HEK293 (cell line): ENCODE results near the gene ACOX2.

Experiments used
- CTCF ChIA-PET: fragments of 350-600 bp; formaldehyde crosslinking; extraction: SDS; loops from one replicate; lab custom pipeline; 2021; ENCODE audit warnings: antibody characterized with exemption; lab: Yijun Ruan, JAX
- POLR2A ChIA-PET: fragments of 300-600 bp; formaldehyde crosslinking; extraction: SDS; loops from one replicate; lab custom pipeline; 2020; ENCODE audit warnings: antibody characterized with exemption, inconsistent platforms; lab: Yijun Ruan, JAX
- H3K27ac ChIP-seq: fragments of 200-500 bp; sonication (Bioruptor generic); 2 replicates; pipeline ENCODE4 v1.5.1; 2014; ENCODE audit warnings: low read depth, low read length, control low read depth, inconsistent platforms; ENCODE audit errors: extremely low read depth
- H3K36me3 ChIP-seq, 2 experiments: fragments of 200-500 bp in 1 of 2; sonication (Bioruptor generic) in 1 of 2; 1 replicate in 1 of 2; 2 replicates in 1 of 2; pipeline ENCODE4 v1.5.1; 2014 to 2017; ENCODE audit warnings: inconsistent platforms in 2 of 2, low read length in 2 of 2; ENCODE audit not compliant: control insufficient read depth in 2 of 2, insufficient read depth in 1 of 2
- H3K4me1 ChIP-seq: fragments of 200-500 bp; sonication (Bioruptor generic); 2 replicates; pipeline ENCODE4 v1.5.1; 2014; ENCODE audit warnings: mild to moderate bottlenecking, low read length, inconsistent platforms; ENCODE audit not compliant: control insufficient read depth, insufficient read depth
- H3K4me3 ChIP-seq: 2 replicates; pipeline ENCODE4 v1.5.1; 2011; ENCODE audit warnings: low read depth, mild to moderate bottlenecking, control low read depth, low read length, moderate library complexity
- H3K9me3 ChIP-seq: fragments of 200-500 bp; sonication (Bioruptor generic); 2 replicates; pipeline ENCODE4 v1.5.1; 2014; ENCODE audit warnings: low read depth, low read length, inconsistent platforms; ENCODE audit not compliant: control insufficient read depth, insufficient read depth
- EGR2 ChIP-seq: fragments of 450-650 bp; formaldehyde crosslinking; IDR thresholded peaks from 2 replicates; pipeline ENCODE4 v1.5.1; 2016; ENCODE audit warnings: low read depth, missing biosample characterization, missing genetic modification characterization
- FEZF1 ChIP-seq: fragments of 450-650 bp; formaldehyde crosslinking; IDR thresholded peaks from 2 replicates; pipeline ENCODE4 v1.5.1; 2016; ENCODE audit warnings: missing biosample characterization, missing genetic modification characterization
- GLIS2 ChIP-seq: fragments of 450-650 bp; formaldehyde crosslinking; IDR thresholded peaks from 2 replicates; pipeline ENCODE4 v1.5.1; 2016; ENCODE audit warnings: missing biosample characterization, missing genetic modification characterization
- HOXD13 ChIP-seq: sonication (generic); formaldehyde crosslinking; IDR thresholded peaks from 2 replicates; pipeline ENCODE4 v1.8.0; 2022; ENCODE audit warnings: missing genetic modification reagents, borderline replicate concordance
- PRDM1 ChIP-seq: fragments of 450-650 bp; formaldehyde crosslinking; IDR thresholded peaks from 2 replicates; pipeline ENCODE4; 2016; ENCODE audit warnings: missing biosample characterization, missing genetic modification characterization
- ZBTB1 ChIP-seq: fragments of 450-650 bp; formaldehyde crosslinking; IDR thresholded peaks from 2 replicates; pipeline ENCODE4 v1.5.1; 2016; ENCODE audit warnings: missing biosample characterization, missing genetic modification characterization
- ZBTB10 ChIP-seq: fragments of 450-650 bp; formaldehyde crosslinking; IDR thresholded peaks from 2 replicates; pipeline ENCODE4 v1.5.1; 2016; ENCODE audit warnings: missing biosample characterization, missing genetic modification characterization
- ZFP41 ChIP-seq: fragments of 450-650 bp; formaldehyde crosslinking; IDR thresholded peaks from 2 replicates; pipeline ENCODE4 v1.5.1; 2016; ENCODE audit warnings: missing biosample characterization, missing genetic modification characterization, borderline replicate concordance
- ZNF157 ChIP-seq: fragments of 450-650 bp; formaldehyde crosslinking; IDR thresholded peaks from 2 replicates; pipeline ENCODE4 v1.5.1; 2016; ENCODE audit warnings: missing biosample characterization, missing genetic modification characterization
- ZNF19 ChIP-seq: fragments of 450-650 bp; formaldehyde crosslinking; IDR thresholded peaks from 2 replicates; pipeline ENCODE4; 2016; ENCODE audit warnings: missing biosample characterization, missing genetic modification characterization, low read depth
- ZNF221 ChIP-seq: fragments of 450-650 bp; formaldehyde crosslinking; IDR thresholded peaks from 2 replicates; pipeline ENCODE4 v1.5.1; 2017; ENCODE audit warnings: missing biosample characterization, missing genetic modification characterization, borderline replicate concordance
- ZNF239 ChIP-seq: fragments of 450-650 bp; formaldehyde crosslinking; IDR thresholded peaks from 2 replicates; pipeline ENCODE4 v1.5.1; 2016; ENCODE audit warnings: missing biosample characterization, missing genetic modification characterization
- ZNF280D ChIP-seq: fragments of 450-650 bp; formaldehyde crosslinking; IDR thresholded peaks from 2 replicates; pipeline ENCODE4 v1.5.1; 2016; ENCODE audit warnings: missing biosample characterization, missing genetic modification characterization
- ZNF423 ChIP-seq: fragments of 450-650 bp; formaldehyde crosslinking; IDR thresholded peaks from 2 replicates; pipeline ENCODE4 v1.5.1; 2016; ENCODE audit warnings: missing biosample characterization, missing genetic modification characterization
- ZNF561 ChIP-seq: fragments of 450-650 bp; IDR thresholded peaks from 2 replicates; pipeline ENCODE4 v1.5.1; 2018; ENCODE audit warnings: missing biosample characterization, missing genetic modification characterization, borderline replicate concordance
- ZNF629 ChIP-seq: fragments of 450-650 bp; formaldehyde crosslinking; IDR thresholded peaks from 2 replicates; pipeline ENCODE4 v1.5.1; 2017; ENCODE audit warnings: missing biosample characterization, missing genetic modification characterization
- ZNF654 ChIP-seq: fragments of 450-650 bp; formaldehyde crosslinking; IDR thresholded peaks from 2 replicates; pipeline ENCODE4 v1.5.1; 2016; ENCODE audit warnings: low read depth, missing biosample characterization, missing genetic modification characterization
- ZNF658 ChIP-seq: fragments of 450-650 bp; formaldehyde crosslinking; IDR thresholded peaks from 2 replicates; pipeline ENCODE4; 2016; ENCODE audit warnings: missing biosample characterization, missing genetic modification characterization
- ZNF777 ChIP-seq: fragments of 450-650 bp; formaldehyde crosslinking; IDR thresholded peaks from 2 replicates; pipeline ENCODE4 v1.5.1; 2017; ENCODE audit warnings: missing biosample characterization, missing genetic modification characterization, borderline replicate concordance
- ZNF792 ChIP-seq: fragments of 450-650 bp; formaldehyde crosslinking; IDR thresholded peaks from 2 replicates; pipeline ENCODE4 v1.5.1; 2016; ENCODE audit warnings: missing biosample characterization, missing genetic modification characterization
- ZNF837 ChIP-seq: fragments of 450-650 bp; formaldehyde crosslinking; IDR thresholded peaks from 2 replicates; pipeline ENCODE4 v1.5.1; 2016; ENCODE audit warnings: missing biosample characterization, missing genetic modification characterization
- TF ChIP-seq, protein P1 (sequence below): fragments of 450-650 bp; formaldehyde crosslinking; IDR thresholded peaks from 2 replicates; pipeline ENCODE4 v1.5.1; 2016; ENCODE audit warnings: missing biosample characterization, missing genetic modification characterization
- TF ChIP-seq, protein P2 (sequence below): fragments of 450-650 bp; formaldehyde crosslinking; IDR thresholded peaks from 2 replicates; pipeline ENCODE4 v1.5.1; 2016; ENCODE audit warnings: missing biosample characterization, missing genetic modification characterization
- TF ChIP-seq, protein P3 (sequence below): fragments of 450-650 bp; formaldehyde crosslinking; IDR thresholded peaks from 2 replicates; pipeline ENCODE4 v1.5.1; 2016; ENCODE audit warnings: missing biosample characterization, missing genetic modification characterization

ACOX2 gene

DNA sequence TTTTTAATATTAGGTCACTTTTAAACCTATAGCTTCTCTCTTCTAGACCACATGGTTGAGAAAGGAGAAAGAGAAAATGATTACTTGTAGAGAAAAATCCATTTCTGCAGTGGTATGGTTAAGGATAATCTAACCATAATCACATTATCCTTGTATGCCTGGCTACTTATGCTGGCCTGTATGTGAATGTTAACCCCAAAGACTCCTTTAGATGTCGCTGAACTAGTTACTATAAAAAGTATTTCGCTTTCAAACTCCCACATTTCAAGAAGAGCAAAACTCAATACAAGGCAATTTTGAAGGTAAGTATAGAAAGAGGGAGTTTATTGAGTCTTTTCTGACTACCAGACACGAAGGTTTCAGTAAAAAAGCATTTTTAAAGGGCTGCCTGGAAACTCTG is 42.9 kb downstream of the ACOX2 start:
- TF ChIP-seq ZNF221 (tag by site-specific recombination) (no peak), PRDM1 (tag by site-specific recombination) (0 out of 2 replicates have a peak, but pooled peaks have one; percentile 6), ZNF777 (tag by site-specific recombination) (no peak), ZNF654 (no peak), ZBTB10 (tag by site-specific recombination) (no peak)
- peaks cover 8% of the 10 kb centered on the region; the same call in 1 of the 2 replicates for H3K4me1 ChIP-seq
- peaks cover 0 to under 1% of the 10 kb centered on the region in 2 experiments; a peak in 1 of 3 replicates for H3K36me3 ChIP-seq
- ChIA-PET POLR2A (interaction anchor here (1.5 kb wide), 1 partner anchor 24 kb away, joined by 3 read pairs; no protein-coding TSS in a partner anchor), CTCF (interaction anchor here (0.6 to 2.5 kb wide), 4 partner anchors 35 to 435 kb away, joined by 3 to 10 read pairs (median 8); no protein-coding TSS in a partner anchor)
- no peaks in the 10 kb centered on the region for H3K9me3 ChIP-seq
- H3K4me3 ChIP-seq: no peak overlapping the region
- no peak overlapping the region for H3K27ac ChIP-seq

DNA sequence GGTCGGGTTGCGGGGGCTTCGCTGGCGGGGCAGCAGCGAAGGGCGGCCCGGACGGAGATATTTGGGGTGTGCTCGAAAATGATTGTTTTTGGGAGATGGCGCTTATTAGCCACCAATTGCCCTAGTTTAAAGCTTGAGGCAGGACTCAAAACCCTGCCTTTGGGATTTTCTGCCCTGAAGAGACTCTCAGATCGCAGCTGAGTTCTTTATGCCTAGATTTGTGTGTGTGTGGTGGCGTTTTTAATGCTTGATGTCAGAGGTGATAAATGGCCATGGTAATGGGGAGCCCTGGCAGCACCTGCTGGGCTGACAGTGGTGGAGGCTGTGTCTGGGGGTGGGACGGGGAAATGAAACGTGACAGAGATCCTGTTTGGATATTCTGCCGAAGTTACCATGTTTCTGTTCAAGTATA is 44.5 kb downstream of the ACOX2 start:
- POLR2A ChIA-PET: interaction anchor here (1.1 to 1.5 kb wide), 3 partner anchors 22 to 36 kb away, joined by 3 read pairs; no protein-coding TSS in a partner anchor
- no peaks in the 10 kb centered on the region for H3K9me3 ChIP-seq
- no peaks in the 10 kb centered on the region for H3K36me3 ChIP-seq
- H3K27ac ChIP-seq: peak overlapping the region; percentile 77
- H3K4me3 ChIP-seq: peak overlapping the region; percentile 64
- H3K4me1 ChIP-seq: peaks cover 8% of the 10 kb centered on the region; the same call in 1 of the 2 replicates
- CTCF ChIA-PET: interaction anchor here (0.6 to 3.3 kb wide), 8 partner anchors 7 to 168 kb away, joined by 3 to 12 read pairs (median 4); no protein-coding TSS in a partner anchor
- no peak for TF ChIP-seq ZNF561
- no peak for TF ChIP-seq ZNF837 (tag by site-specific recombination)
- TF ChIP-seq EGR2 (tag by site-specific recombination): 0 out of 2 replicates have a peak, but pooled peaks have one; percentile 39
- no peak for TF ChIP-seq ZNF221 (tag by site-specific recombination)
- no peak for TF ChIP-seq ZNF157 (tag by site-specific recombination)
- TF ChIP-seq, protein P1, sequence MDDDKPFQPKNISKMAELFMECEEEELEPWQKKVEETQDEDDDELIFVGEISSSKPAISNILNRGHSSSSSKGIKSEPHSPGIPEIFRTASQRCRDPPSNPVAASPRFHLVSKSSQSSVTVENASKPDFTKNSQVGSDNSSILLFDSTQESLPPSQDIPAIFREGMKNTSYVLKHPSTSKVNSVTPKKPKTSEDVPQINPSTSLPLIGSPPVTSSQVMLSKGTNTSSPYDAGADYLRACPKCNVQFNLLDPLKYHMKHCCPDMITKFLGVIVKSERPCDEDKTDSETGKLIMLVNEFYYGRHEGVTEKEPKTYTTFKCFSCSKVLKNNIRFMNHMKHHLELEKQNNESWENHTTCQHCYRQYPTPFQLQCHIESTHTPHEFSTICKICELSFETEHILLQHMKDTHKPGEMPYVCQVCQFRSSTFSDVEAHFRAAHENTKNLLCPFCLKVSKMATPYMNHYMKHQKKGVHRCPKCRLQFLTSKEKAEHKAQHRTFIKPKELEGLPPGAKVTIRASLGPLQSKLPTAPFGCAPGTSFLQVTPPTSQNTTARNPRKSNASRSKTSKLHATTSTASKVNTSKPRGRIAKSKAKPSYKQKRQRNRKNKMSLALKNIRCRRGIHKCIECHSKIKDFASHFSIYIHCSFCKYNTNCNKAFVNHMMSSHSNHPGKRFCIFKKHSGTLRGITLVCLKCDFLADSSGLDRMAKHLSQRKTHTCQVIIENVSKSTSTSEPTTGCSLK (tag by site-specific recombination): no peak
- no peak for TF ChIP-seq ZBTB1 (tag by site-specific recombination)
- TF ChIP-seq ZNF423 (tag by site-specific recombination): no peak
- no peak for TF ChIP-seq GLIS2
- TF ChIP-seq ZNF239 (tag by site-specific recombination): no peak
- no peak for TF ChIP-seq ZFP41 (tag by site-specific recombination)
- no peak for TF ChIP-seq FEZF1
- no peak for TF ChIP-seq ZNF280D
- TF ChIP-seq, protein P2, sequence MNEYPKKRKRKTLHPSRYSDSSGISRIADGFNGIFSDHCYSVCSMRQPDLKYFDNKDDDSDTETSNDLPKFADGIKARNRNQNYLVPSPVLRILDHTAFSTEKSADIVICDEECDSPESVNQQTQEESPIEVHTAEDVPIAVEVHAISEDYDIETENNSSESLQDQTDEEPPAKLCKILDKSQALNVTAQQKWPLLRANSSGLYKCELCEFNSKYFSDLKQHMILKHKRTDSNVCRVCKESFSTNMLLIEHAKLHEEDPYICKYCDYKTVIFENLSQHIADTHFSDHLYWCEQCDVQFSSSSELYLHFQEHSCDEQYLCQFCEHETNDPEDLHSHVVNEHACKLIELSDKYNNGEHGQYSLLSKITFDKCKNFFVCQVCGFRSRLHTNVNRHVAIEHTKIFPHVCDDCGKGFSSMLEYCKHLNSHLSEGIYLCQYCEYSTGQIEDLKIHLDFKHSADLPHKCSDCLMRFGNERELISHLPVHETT (tag by site-specific recombination): no peak
- no peak for TF ChIP-seq ZNF629
- no peak for TF ChIP-seq ZNF658
- no peak for TF ChIP-seq ZNF19 (tag by site-specific recombination)
- TF ChIP-seq, protein P3, sequence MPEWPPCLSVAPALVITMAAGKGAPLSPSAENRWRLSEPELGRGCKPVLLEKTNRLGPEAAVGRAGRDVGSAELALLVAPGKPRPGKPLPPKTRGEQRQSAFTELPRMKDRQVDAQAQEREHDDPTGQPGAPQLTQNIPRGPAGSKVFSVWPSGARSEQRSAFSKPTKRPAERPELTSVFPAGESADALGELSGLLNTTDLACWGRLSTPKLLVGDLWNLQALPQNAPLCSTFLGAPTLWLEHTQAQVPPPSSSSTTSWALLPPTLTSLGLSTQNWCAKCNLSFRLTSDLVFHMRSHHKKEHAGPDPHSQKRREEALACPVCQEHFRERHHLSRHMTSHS (tag by site-specific recombination): no peak
- no peak for TF ChIP-seq ZNF792 (tag by site-specific recombination)
- no peak for TF ChIP-seq HOXD13 (CRISPR knock-in tag)
